ENCODE results near the gene LACTBL1. TPM values are rescaled to one million over a fixed set of nuclear protein-coding genes. Genes with fewer than 3 reads are reported as not detected.

Gene LACTBL1
- total RNA-seq, 1 experiment from 2014 or later: 0.28 TPM

DNA sequence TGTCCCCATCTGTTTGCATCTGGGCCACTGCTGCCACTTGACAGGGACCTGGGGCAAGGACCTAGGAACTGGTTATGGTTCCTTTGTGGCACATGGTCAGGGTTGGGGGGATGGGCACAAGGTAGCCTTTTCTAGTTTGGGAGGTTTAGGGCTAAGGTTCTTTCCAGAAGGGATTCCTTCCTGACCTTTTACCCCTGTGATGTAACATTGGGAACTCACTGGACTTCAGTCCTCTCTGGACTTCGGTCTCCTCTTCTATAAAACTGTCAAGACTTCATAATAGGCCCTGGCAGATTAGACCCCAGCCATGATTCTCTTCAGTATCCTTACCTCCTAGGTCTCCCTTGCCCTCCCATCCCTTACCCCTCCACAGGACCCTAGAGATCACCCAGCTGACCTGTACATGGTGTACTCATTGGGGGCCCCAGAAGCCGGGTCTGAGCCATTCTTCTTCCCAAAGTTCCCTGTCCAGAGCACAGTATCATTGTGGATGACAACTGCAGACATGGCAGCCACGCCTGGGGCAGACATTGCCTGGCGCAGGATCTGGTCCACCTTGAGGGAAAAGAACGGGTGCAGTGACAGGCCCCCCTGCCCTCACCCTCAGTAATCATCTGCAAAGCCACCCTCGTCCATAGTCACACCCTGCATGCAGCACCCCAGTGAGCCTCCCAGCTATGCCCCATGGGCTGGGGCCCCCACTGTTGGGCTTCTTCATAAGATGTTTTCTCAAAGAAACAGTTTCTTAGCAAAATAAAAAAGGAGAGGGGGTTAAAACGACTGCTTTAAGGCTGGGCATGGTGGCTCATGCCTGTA, 12.9 kb downstream of the LACTBL1 start:
- POLR2A ChIA-PET (ENCODE audit: unreplicated experiment): no interaction called here
- CTCF ChIA-PET: no interaction called here
- TF ChIP-seq EZH2 (IDR thresholded peaks at IDR 0.05; ENCODE audit: low read depth): no peak
- TF ChIP-seq, protein P1, sequence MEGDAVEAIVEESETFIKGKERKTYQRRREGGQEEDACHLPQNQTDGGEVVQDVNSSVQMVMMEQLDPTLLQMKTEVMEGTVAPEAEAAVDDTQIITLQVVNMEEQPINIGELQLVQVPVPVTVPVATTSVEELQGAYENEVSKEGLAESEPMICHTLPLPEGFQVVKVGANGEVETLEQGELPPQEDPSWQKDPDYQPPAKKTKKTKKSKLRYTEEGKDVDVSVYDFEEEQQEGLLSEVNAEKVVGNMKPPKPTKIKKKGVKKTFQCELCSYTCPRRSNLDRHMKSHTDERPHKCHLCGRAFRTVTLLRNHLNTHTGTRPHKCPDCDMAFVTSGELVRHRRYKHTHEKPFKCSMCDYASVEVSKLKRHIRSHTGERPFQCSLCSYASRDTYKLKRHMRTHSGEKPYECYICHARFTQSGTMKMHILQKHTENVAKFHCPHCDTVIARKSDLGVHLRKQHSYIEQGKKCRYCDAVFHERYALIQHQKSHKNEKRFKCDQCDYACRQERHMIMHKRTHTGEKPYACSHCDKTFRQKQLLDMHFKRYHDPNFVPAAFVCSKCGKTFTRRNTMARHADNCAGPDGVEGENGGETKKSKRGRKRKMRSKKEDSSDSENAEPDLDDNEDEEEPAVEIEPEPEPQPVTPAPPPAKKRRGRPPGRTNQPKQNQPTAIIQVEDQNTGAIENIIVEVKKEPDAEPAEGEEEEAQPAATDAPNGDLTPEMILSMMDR (conservative IDR thresholded peaks at IDR 0.05): no peak

DNA sequence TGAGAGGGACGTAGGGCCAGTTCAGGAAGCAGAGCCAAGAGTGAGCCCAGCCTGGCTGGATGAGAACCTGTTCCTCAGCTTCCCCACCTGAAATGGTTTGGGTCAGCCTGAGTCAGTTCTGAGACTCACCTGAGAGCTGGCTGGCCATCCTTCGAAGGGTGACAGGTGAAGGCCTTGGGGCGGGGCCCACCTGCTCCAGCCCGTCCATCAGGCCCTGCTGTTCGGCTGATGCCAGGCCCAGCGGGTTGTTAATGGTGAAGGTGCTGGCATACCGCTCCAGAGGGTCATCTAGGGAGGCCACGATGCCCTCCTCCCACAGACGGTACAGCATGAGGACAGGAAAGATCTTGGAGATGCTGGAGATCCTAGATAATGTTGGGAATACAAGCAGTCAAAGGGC, 14.1 kb downstream of the LACTBL1 start:
- no peak for TF ChIP-seq EZH2 (IDR thresholded peaks at IDR 0.05; ENCODE audit: low read depth)
- TF ChIP-seq, protein P1 (conservative IDR thresholded peaks at IDR 0.05): no peak
- H3K4me2 ChIP-seq: no peak overlapping the region
- no peaks in the 10 kb centered on the region for H3K9me3 ChIP-seq (ENCODE audit: insufficient read depth, low read depth)
- no peaks in the 10 kb centered on the region for H3K9me2 ChIP-seq (ENCODE audit: insufficient read depth)
- H3K4me3 ChIP-seq: no peak overlapping the region
- H4K20me1 ChIP-seq (ENCODE audit: insufficient read depth): no peaks in the 10 kb centered on the region
- H3K27ac ChIP-seq: no peak overlapping the region
- H3K79me2 ChIP-seq (ENCODE audit: low read depth): no peaks in the 10 kb centered on the region
- intact Hi-C loops (cut with micrococcal nuclease; ENCODE audit: unreplicated experiment): no loop called here
- H3K36me3 ChIP-seq (ENCODE audit: low read depth): no peaks in the 10 kb centered on the region
- no peak for DNase-seq
- no peaks in the 10 kb centered on the region for H3K4me1 ChIP-seq (replicated peaks; ENCODE audit: insufficient read depth)
- no peaks in the 10 kb centered on the region for H3F3A ChIP-seq (ENCODE audit: insufficient read depth, low read depth)
- no TSS peak for BruUV-seq (replicated peaks)
- ChIA-PET CTCF (no interaction called here), POLR2A (ENCODE audit: unreplicated experiment) (no interaction called here)
- no peak overlapping the region for H2AFZ ChIP-seq
- H3K27me3 ChIP-seq (ENCODE audit: insufficient read depth, low read depth): no peaks in the 10 kb centered on the region

More for the DNA sequence above, 12.9 kb downstream of the LACTBL1 start:
- intact Hi-C loops (cut with micrococcal nuclease; ENCODE audit: unreplicated experiment): no loop called here
- no peak for DNase-seq
- H3K9me3 ChIP-seq (ENCODE audit: insufficient read depth, low read depth): no peaks in the 10 kb centered on the region
- no peaks in the 10 kb centered on the region for H3K79me2 ChIP-seq (ENCODE audit: low read depth)
- no peak overlapping the region for H3K27ac ChIP-seq
- no peaks in the 10 kb centered on the region for H4K20me1 ChIP-seq (ENCODE audit: insufficient read depth)
- no peaks in the 10 kb centered on the region for H3K36me3 ChIP-seq (ENCODE audit: low read depth)
- no peak overlapping the region for H2AFZ ChIP-seq
- no peaks in the 10 kb centered on the region for H3K27me3 ChIP-seq (ENCODE audit: insufficient read depth, low read depth)
- H3K4me1 ChIP-seq (replicated peaks; ENCODE audit: insufficient read depth): no peaks in the 10 kb centered on the region
- no peaks in the 10 kb centered on the region for H3K9me2 ChIP-seq (ENCODE audit: insufficient read depth)
- no peaks in the 10 kb centered on the region for H3F3A ChIP-seq (ENCODE audit: insufficient read depth, low read depth)
- H3K4me2 ChIP-seq: no peak overlapping the region
- no TSS peak for BruUV-seq (replicated peaks)
- H3K4me3 ChIP-seq: no peak overlapping the region

- POLR2A ChIA-PET (ENCODE audit: unreplicated experiment): no interaction called here
- no peaks in the 10 kb centered on the region for H4K20me1 ChIP-seq (ENCODE audit: insufficient read depth)
Measured at GRCh38 chr1:22957066-22957465, 15.6 kb downstream of the LACTBL1 start.

More at GRCh38 chr1:22957066-22957465, 15.6 kb downstream of the LACTBL1 start:
- H3K4me2 ChIP-seq: no peak overlapping the region
- intact Hi-C loops (cut with micrococcal nuclease; ENCODE audit: unreplicated experiment): no loop called here
- CTCF ChIA-PET: interaction anchor here (0.5 kb wide), 1 partner anchor 311 kb away, joined by 3 read pairs; no protein-coding TSS in a partner anchor
- H3F3A ChIP-seq (ENCODE audit: insufficient read depth, low read depth): no peaks in the 10 kb centered on the region
- no peak overlapping the region for H3K27ac ChIP-seq
- H3K36me3 ChIP-seq (ENCODE audit: low read depth): no peaks in the 10 kb centered on the region
- no TSS peak for BruUV-seq (replicated peaks)
- TF ChIP-seq, protein P1 (conservative IDR thresholded peaks at IDR 0.05): no peak
- TF ChIP-seq EZH2 (IDR thresholded peaks at IDR 0.05; ENCODE audit: low read depth): no peak
- H2AFZ ChIP-seq: no peak overlapping the region
- no peaks in the 10 kb centered on the region for H3K9me3 ChIP-seq (ENCODE audit: insufficient read depth, low read depth)
- no peaks in the 10 kb centered on the region for H3K9me2 ChIP-seq (ENCODE audit: insufficient read depth)
- no peaks in the 10 kb centered on the region for H3K27me3 ChIP-seq (ENCODE audit: insufficient read depth, low read depth)
- DNase-seq: no peak
- no peaks in the 10 kb centered on the region for H3K4me1 ChIP-seq (replicated peaks; ENCODE audit: insufficient read depth)
- no peak overlapping the region for H3K4me3 ChIP-seq
- H3K79me2 ChIP-seq (ENCODE audit: low read depth): no peaks in the 10 kb centered on the region
